GM18861 (cell line): ENCODE results near the gene CALB2.

Experiments used
- ATAC-seq: cut with Tn5 transposase; IDR thresholded peaks from one replicate; pipeline ENCODE4 v1.9.1; 2021; ENCODE audit not compliant: unreplicated experiment

Gene CALB2

GRCh38 chr16:71426069-71426879 lies 67.8 kb downstream of the CALB2 start:
- no peak for ATAC-seq

GRCh38 chr16:71426880-71427615 lies 68.5 kb downstream of the CALB2 start:
- no peak for ATAC-seq

GRCh38 chr16:71428385-71428784 lies 69.9 kb downstream of the CALB2 start:
- no peak for ATAC-seq

GRCh38 chr16:71428883-71429282 lies 70.4 kb downstream of the CALB2 start:
- no peak for ATAC-seq

GRCh38 chr16:71429581-71429980 lies 71.1 kb downstream of the CALB2 start:
- ATAC-seq, result no peak

- ATAC-seq, result no peak
Observed at GRCh38 chr16:71430744-71431143, 72.2 kb downstream of the CALB2 start.

- ATAC-seq, result no peak
Observed at GRCh38 chr16:71431176-71431575, 72.7 kb downstream of the CALB2 start.

GRCh38 chr16:71431991-71432390 lies 73.5 kb downstream of the CALB2 start:
- ATAC-seq, result no peak

GRCh38 chr16:71432906-71433305 lies 74.4 kb downstream of the CALB2 start:
- ATAC-seq, result no peak

- ATAC-seq, result no peak
Observed at GRCh38 chr16:71436473-71436872, 78.0 kb downstream of the CALB2 start.

GRCh38 chr16:71439523-71439922 lies 81.0 kb downstream of the CALB2 start:
- no peak for ATAC-seq
